Measurements from ENCODE around the gene SHROOM2.
A peak's percentile ranks its signal among the peaks of the same experiment; 100 is the strongest.
"Not testable (repeated sequence)": the region's sequence is repeated elsewhere in the genome, so short reads cannot be mapped to it uniquely, and the experiment has no call there.

SHROOM2 gene

DNA sequence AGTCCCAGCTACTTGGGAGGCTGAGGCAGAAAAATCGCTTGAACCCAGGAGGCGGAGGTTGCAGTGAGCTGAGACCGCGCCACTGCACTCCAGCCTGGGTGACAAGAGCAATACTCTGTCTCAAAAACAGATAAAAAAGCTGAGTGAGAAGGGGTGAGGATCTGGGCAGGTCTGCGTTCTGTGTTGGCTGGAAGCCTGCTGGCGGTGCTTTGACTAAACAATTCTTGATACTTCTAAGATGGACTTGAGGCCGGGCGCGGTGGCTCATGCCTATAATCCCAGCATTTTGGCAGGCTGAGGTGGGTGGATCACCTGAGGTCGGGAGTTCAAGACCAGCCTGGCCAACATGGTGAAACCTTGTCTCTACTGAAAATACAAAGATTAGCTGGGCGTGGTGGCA lies 72.5 kb downstream of the SHROOM2 start:
- DNase-seq; in situ Hi-C loops (cut with MboI; ENCODE audit: low pct_unique_long_range_greater_than_20kb, low sequenced_read_pairs): not testable (repeated sequence)

GRCh38 chrX:9859711-9860555 lies 73.7 kb downstream of the SHROOM2 start:
- in situ Hi-C loops (cut with MboI; ENCODE audit: low pct_unique_long_range_greater_than_20kb, low sequenced_read_pairs) = no loop called here
- no peak for DNase-seq

GRCh38 chrX:9860826-9861225 lies 74.6 kb downstream of the SHROOM2 start:
- DNase-seq = no peak
- in situ Hi-C loops (cut with MboI; ENCODE audit: low pct_unique_long_range_greater_than_20kb, low sequenced_read_pairs) = no loop called here

GRCh38 chrX:9861711-9862110 lies 75.5 kb downstream of the SHROOM2 start:
- in situ Hi-C loops (cut with MboI; ENCODE audit: low pct_unique_long_range_greater_than_20kb, low sequenced_read_pairs) = no loop called here
- DNase-seq = no peak

- no peak for DNase-seq
- in situ Hi-C loops (cut with MboI; ENCODE audit: low pct_unique_long_range_greater_than_20kb, low sequenced_read_pairs) = no loop called here
Measured at GRCh38 chrX:9862525-9862924, 76.3 kb downstream of the SHROOM2 start.

DNA sequence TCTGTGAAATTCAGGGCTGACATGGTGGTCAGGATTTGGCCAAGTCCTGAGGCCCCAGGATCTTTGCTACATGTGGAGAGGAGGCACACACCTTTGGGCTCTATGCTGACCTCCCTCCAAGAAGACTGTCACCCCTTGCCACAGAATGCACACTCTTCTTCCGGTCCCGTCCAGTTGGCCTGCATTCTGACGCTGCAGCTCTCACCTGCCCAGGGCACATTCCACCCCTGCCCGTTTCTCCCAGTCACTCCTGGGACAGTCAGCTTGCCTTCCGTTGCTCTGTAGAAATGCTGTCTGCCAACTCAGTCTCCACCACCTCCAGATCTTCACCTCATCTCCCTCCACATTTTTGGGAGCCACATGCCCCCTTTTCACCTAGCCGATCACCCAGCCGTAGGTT lies 76.7 kb downstream of the SHROOM2 start:
- in situ Hi-C loops (cut with MboI; ENCODE audit: low pct_unique_long_range_greater_than_20kb, low sequenced_read_pairs) = no loop called here
- no peak for DNase-seq

DNA sequence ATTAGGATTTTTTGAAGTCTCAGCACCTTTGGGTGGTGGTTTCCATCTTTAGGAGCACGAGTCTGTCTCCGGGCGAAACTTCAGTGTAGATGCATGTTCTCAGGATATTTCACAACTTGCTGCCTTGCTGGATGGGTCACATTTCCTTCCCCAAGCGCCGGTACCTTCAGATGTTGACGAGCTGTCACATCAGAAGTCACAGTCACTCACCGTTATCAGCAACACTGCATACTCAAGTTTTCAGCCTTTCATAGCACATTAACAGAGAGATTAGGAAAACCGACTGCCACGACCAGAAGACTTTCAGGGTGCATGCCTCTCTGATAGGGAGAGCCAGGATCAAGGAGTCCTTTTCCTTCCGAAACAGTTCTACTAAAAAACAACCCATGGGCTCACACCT lies 77.8 kb downstream of the SHROOM2 start:
- in situ Hi-C loops (cut with MboI; ENCODE audit: low pct_unique_long_range_greater_than_20kb, low sequenced_read_pairs) = no loop called here
- DNase-seq = no peak

DNA sequence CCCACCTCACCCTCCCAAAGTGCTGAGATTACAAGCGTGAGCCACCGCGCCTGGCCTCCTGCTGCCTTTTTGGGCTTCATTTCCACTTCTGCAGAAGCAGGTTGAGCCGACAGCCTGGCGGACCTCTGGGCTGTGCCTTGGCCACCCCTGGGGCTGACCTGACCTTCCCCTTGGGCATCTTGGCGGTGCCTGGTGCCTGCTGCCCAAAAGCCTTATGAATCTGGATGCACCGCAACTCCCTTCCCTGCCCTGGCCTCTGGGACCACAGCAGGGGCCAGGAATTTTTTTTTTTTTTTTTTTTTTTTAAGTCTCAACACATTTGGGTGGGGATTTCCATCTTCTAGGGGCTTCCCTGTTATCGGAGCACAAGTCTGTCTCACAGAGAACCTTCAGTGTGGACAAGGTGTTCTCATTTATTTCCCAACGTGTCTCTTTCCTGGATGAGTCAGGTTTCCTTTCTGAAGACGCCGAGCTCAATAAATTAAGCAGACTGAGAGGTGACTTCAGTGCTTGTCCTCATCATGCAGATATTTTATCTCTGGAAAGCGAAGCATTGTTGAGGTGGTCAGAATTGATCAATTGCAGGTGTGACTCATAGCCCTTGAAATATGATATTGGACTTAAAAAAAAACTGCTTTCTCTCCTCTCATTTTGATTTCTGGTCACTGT lies 79.7 kb downstream of the SHROOM2 start:
- in situ Hi-C loops (cut with MboI; ENCODE audit: low pct_unique_long_range_greater_than_20kb, low sequenced_read_pairs) = no loop called here
- no peak for DNase-seq

GRCh38 chrX:9866633-9867032 lies 80.4 kb downstream of the SHROOM2 start:
- in situ Hi-C loops (cut with MboI; ENCODE audit: low pct_unique_long_range_greater_than_20kb, low sequenced_read_pairs) = no loop called here
- DNase-seq = no peak

DNA sequence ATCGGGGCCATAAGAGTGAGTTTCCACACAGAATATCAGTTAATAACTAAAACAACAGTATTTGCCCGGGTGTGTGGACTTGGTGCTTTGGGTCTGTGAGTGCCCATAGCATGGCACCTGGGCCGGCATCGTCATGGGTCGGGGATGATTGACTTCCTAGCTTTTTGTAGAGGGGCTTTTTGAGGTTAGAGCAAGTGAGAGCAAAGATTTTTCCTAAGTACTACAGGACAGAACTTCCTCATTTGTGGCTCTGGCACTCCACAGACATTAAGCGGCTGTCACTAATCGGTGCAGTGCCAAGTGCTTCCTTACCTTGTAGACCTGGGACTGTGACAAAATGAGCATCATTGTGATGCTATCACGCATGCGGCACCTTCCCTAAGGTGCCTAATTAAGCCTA lies 81.0 kb downstream of the SHROOM2 start:
- DNase-seq = peak; percentile 45

DNA sequence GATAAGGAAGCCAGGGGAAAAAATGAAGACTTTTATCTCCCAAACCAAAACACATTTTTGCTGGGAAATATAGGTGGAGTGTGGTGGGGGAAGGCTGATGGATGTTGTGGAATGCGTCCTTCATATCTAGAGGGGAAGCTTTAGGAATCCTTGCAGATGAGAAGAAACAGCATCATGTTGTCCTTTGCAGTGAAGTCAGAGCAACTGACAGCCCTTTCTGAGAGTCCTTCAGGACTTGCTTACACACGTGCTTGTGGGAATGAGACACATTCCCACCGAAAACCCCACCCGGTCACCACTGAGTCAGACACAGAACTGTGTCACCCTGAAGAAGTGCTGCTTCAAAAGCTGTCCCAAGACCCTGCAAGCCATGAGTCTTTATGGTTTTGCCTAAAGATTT lies 81.5 kb downstream of the SHROOM2 start:
- no peak for DNase-seq

More for the DNA sequence above, 81.0 kb downstream of the SHROOM2 start:
- in situ Hi-C loops (cut with MboI; ENCODE audit: low pct_unique_long_range_greater_than_20kb, low sequenced_read_pairs) = no loop called here

DNA sequence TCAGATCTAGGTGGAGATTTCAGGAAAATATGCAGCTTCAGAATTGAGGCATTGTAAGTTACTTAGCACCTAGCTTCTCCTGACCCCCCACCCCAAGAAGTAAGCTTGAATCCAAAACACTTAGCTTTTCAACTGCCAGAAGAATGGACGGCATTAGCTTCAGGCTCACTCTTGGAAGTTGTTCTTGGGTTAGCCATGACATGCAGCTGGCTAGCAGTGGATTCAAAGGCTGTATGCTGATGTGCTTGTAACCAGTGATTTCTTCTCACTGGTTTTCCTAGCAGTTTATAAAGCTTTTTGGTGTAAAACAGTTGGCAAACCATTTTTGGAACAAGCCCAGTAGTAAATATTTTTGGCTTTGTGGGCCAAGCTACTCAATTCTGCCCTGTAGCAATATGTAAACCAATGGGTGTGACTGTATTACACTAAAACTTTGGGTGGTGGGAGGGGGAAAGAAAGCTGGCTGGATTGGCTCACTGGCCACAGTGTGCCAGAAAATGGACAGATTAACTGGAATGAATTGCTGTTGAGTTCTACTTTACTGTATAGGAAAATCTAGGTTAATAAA lies 85.6 kb downstream of the SHROOM2 start:
- in situ Hi-C loops (cut with MboI; ENCODE audit: low pct_unique_long_range_greater_than_20kb, low sequenced_read_pairs) = no loop called here
- DNase-seq = no peak

More for the DNA sequence above, 81.5 kb downstream of the SHROOM2 start:
- in situ Hi-C loops (cut with MboI; ENCODE audit: low pct_unique_long_range_greater_than_20kb, low sequenced_read_pairs) = no loop called here

DNA sequence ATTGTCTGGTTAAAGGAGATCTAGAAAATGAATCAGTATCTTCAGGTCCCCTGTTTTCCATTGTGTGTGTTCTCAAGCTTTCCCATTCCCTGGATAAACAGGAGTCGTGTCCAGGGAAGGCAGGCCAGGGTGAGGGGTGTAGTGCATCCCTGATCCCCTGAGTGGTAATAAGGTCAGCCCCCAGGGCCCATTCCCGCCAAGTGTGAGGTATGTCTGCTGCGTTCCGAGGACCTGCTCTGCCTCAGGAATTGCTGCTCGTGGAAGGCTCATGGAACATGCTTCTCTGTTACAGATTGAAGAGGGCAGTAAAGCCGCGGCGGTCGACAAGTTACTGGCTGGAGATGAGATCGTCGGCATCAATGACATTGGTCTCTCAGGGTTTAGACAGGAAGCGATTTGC lies 87.1 kb downstream of the SHROOM2 start:
- in situ Hi-C loops (cut with MboI; ENCODE audit: low pct_unique_long_range_greater_than_20kb, low sequenced_read_pairs) = no loop called here

GRCh38 chrX:9873952-9874351 lies 87.7 kb downstream of the SHROOM2 start:
- peak; percentile 74 for DNase-seq
- in situ Hi-C loops (cut with MboI; ENCODE audit: low pct_unique_long_range_greater_than_20kb, low sequenced_read_pairs) = no loop called here

More for the DNA sequence above, 87.1 kb downstream of the SHROOM2 start:
- DNase-seq = no peak

- DNase-seq = no peak
- in situ Hi-C loops (cut with MboI; ENCODE audit: low pct_unique_long_range_greater_than_20kb, low sequenced_read_pairs) = no loop called here
Measured at GRCh38 chrX:9874483-9874882, 88.3 kb downstream of the SHROOM2 start.

DNA sequence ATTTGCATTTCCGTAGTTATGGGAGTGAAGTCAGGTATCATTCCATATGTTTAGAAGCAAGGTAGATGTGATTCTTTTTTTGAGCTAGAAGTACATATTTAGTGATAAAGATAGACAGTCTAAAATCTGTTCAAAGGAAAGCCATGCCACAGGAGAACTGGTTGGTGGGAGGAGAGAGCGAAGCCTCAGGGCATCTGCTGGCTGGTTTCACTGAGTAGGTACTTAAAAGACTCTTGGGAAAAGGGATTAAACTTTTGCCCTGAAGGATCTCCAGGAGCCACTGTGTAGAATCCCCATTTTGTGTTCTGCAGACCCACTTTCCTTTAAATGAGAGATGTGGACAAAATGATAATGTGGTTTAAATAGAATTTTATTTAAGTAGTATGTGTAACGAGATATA lies 89.6 kb downstream of the SHROOM2 start:
- in situ Hi-C loops (cut with MboI; ENCODE audit: low pct_unique_long_range_greater_than_20kb, low sequenced_read_pairs) = loop anchor here (25.0 kb wide), 2 partner anchors 112 to 236 kb away; no protein-coding TSS in a partner anchor
- DNase-seq = no peak

DNA sequence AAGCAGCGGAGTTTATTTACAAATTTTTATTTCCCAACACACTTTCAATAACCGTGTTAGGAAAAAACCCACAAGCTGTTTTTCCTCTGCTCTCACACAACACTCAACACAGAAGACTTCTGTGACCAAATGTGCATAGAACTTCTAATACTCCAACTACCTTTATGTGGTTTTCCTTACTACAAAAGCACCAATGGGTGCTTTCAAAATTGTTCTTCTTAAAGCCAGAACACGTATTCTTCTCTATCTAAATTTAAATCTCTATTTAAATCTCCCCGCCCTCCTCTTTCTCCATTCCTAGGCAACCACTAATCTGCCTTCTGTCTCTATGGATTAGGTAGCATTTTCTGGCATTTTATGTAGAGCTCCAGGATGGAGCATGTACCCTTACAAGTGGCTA lies 90.0 kb downstream of the SHROOM2 start:
- DNase-seq = no peak
- in situ Hi-C loops (cut with MboI; ENCODE audit: low pct_unique_long_range_greater_than_20kb, low sequenced_read_pairs) = loop anchor here (25.0 kb wide), 2 partner anchors 111 to 236 kb away; no protein-coding TSS in a partner anchor

- in situ Hi-C loops (cut with MboI; ENCODE audit: low pct_unique_long_range_greater_than_20kb, low sequenced_read_pairs) = loop anchor here (25.0 kb wide), 2 partner anchors 109 to 234 kb away; no protein-coding TSS in a partner anchor
- DNase-seq = no peak
Measured at GRCh38 chrX:9878146-9878820, 92.1 kb downstream of the SHROOM2 start.

DNA sequence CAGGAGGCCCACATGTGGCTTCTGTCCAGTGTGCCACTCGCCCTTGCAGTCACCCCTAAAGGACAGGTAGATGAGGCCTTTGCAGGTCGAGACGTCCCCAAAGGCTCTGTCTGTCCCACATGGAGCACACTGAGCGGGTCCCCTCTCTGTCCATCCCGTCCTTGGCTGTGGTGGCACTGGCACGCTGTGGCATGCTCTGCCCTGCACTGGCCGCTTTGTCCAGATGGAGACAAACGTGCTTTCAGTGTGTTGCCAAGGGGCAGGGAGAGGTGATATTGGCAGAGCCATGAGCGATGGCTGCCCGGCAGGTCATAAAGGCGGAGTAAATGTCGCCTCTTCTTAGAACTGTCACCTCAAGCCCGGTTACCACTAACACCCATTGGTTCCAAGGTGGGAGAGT lies 94.0 kb downstream of the SHROOM2 start:
- no peak for DNase-seq
- in situ Hi-C loops (cut with MboI; ENCODE audit: low pct_unique_long_range_greater_than_20kb, low sequenced_read_pairs) = loop anchor here (25.0 kb wide), 2 partner anchors 107 to 232 kb away; no protein-coding TSS in a partner anchor
